HUES64 (cell line): ENCODE data around the gene CDH13.

Experiments
- H3K27ac ChIP-seq: 2 replicates; pipeline ENCODE4 v1.7.0; 2013; ENCODE audit warnings: low read depth, low read length, inconsistent platforms
- H3K27me3 ChIP-seq: 2 replicates; pipeline ENCODE4 v1.6.1; 2013; ENCODE audit warnings: mild to moderate bottlenecking, low read length; ENCODE audit not compliant: insufficient read depth
- H3K36me3 ChIP-seq: 2 replicates; pipeline ENCODE4 v1.6.1; 2013; ENCODE audit warnings: mild to moderate bottlenecking, low read length; ENCODE audit not compliant: insufficient read depth
- H3K4me1 ChIP-seq: 2 replicates; pipeline ENCODE4 v1.6.1; 2013; ENCODE audit warnings: mild to moderate bottlenecking, low read length, moderate library complexity; ENCODE audit not compliant: insufficient read depth
- H3K4me3 ChIP-seq: 2 replicates; pipeline ENCODE4 v1.5.1; 2013; ENCODE audit warnings: mild to moderate bottlenecking, low read length, moderate library complexity
- H3K9ac ChIP-seq: 2 replicates; pipeline ENCODE4 v1.6.1; 2013; ENCODE audit warnings: mild to moderate bottlenecking, low read depth, low read length
- H3K9me3 ChIP-seq: 2 replicates; pipeline ENCODE4 v1.6.1; 2013; ENCODE audit warnings: low read depth, low read length; ENCODE audit not compliant: insufficient read depth
- WGBS: fragments of 150-250, 120-280 bp; methylation state at CpG from one replicate; pipeline ENCODE4 v1.1.7; 2013; ENCODE audit warnings: missing lambda C conversion rate; 5-methylcytosine and 5-hydroxymethylcytosine counted together

CDH13 gene

DNA sequence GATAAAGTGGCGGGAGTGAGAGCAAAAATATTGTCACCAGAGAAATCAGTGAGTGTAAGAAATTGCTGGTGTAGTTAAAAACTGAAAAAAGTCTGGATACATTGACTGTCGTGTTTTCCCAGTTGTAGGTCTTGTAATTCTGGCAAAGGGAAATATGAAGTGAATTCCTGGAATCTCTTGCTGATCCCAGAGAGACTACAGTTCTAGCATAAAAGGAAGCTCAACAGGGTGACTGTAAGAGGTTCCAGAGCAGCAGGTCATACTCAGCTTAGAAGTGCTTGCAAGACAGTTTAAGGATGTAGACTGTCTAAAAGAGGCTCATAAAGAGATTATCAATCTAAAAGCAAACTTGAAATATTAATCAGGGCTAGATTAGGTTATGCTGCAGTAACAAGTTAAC, 890.2 kb downstream of the CDH13 start:
- Histone ChIP-seq H3K36me3 (no peaks in the 10 kb centered on the region), H3K27ac (no peak overlapping the region), H3K4me1 (no peaks in the 10 kb centered on the region), H3K4me3 (no peak overlapping the region), H3K9me3 (peaks cover 11% of the 10 kb centered on the region), H3K27me3 (no peaks in the 10 kb centered on the region), H3K9ac (no peak overlapping the region)
- 93% methylated on average over 2 of the region's 2 CpGs for WGBS

DNA sequence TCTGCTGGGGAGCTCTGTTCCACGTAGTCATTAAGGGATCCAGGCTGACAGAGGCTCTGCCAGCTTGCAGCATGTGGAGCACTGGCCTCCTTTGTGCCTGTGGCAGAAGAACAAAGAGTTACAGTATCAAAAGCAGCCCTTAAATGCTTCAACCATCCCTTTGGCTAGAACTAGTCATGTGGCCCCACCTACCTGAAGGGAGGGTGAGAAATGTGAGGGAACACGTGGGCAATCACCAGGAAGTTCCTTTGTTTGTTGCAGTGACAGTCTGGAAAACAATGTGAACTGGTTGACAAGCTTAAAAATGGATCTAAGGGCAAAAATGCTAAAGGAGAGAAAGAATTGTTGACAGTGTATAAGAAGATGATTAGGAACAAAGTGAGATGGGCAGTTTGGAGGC, 890.6 kb downstream of the CDH13 start:
- Histone ChIP-seq H3K27ac (no peak overlapping the region), H3K27me3 (no peaks in the 10 kb centered on the region), H3K4me3 (no peak overlapping the region), H3K4me1 (no peaks in the 10 kb centered on the region), H3K9ac (no peak overlapping the region), H3K9me3 (peaks cover 11% of the 10 kb centered on the region), H3K36me3 (no peaks in the 10 kb centered on the region)
- 58% methylated on average over 2 of the region's 2 CpGs for WGBS

DNA sequence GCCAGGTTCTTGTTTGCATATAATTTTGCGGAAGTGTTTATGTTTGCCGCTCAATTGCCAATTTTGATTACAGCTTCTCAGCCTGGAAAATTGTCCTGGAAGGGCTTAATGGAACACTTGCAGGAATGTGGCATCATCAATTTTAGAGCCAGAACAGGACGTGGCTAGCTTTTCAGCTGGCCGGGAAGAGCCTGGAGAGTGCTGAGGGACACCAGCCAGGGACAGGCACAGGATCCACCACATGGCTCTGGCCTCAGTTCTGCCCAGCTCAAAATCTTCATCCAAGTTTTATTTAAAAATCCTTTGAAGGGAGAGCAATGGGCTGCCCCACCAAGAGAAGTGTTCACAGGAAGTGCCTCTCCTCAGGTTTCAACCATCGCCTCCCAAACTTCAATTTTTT, 893.8 kb downstream of the CDH13 start:
- H3K9ac ChIP-seq, result no peak overlapping the region
- no peaks in the 10 kb centered on the region for H3K4me1 ChIP-seq

DNA sequence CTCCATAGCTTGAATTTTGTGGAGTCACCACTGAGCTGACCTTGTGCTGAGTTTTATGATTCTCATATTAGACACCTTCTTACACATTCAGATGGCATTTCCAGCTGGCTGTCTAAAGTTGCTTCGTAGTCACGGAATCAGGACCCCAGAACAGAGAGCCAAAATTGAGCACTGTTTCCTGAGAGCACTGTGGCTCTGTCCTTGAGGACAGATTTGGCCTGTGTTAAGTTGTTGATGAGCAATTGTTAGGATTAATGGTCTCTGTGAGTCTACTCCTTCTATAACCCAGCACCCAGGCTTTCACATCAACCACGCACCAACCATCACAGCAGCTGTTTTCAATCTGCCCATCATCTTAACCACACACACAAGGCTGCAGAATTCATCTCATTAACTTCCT, 903.5 kb downstream of the CDH13 start:
- no peak overlapping the region for H3K27ac ChIP-seq
- H3K36me3 ChIP-seq, result no peaks in the 10 kb centered on the region
- no peak overlapping the region for H3K4me3 ChIP-seq
- H3K9me3 ChIP-seq, result no peaks in the 10 kb centered on the region
- no peaks in the 10 kb centered on the region for H3K27me3 ChIP-seq
- no peaks in the 10 kb centered on the region for H3K4me1 ChIP-seq
- 94% methylated on average over 3 of the region's 3 CpGs for WGBS
- no peak overlapping the region for H3K9ac ChIP-seq

More for the DNA sequence above, 893.8 kb downstream of the CDH13 start:
- H3K27ac ChIP-seq, result no peak overlapping the region
- no peaks in the 10 kb centered on the region for H3K36me3 ChIP-seq
- peaks cover 11% of the 10 kb centered on the region for H3K9me3 ChIP-seq
- H3K27me3 ChIP-seq, result no peaks in the 10 kb centered on the region
- 95% methylated on average over 5 of the region's 5 CpGs for WGBS
- H3K4me3 ChIP-seq, result no peak overlapping the region

DNA sequence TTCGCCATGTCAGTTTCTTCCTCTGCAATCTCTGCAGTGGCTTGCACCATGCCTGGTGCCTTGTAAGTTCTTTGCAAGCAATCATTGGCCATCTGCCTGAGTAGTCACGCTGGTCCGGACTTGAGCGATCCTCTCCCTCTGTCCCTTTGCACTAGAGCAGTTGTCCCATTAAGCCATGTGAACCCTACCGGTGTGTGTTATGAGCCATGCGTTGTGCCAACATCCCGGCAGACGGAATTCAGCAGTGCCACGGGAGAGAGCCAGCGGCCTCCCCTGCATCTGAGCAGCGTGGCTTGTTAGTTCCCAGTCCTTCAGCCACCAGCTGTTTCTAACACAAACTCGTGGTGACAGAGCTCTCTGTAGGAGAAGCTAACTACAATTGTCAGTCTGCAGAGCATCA, 905.9 kb downstream of the CDH13 start:
- H3K4me3 ChIP-seq, result no peak overlapping the region
- no peak overlapping the region for H3K27ac ChIP-seq
- no peaks in the 10 kb centered on the region for H3K27me3 ChIP-seq
- no peaks in the 10 kb centered on the region for H3K9me3 ChIP-seq
- no peaks in the 10 kb centered on the region for H3K36me3 ChIP-seq
- H3K4me1 ChIP-seq, result no peaks in the 10 kb centered on the region
- no peak overlapping the region for H3K9ac ChIP-seq
- WGBS, result 92% methylated on average over 12 of the region's 12 CpGs

DNA sequence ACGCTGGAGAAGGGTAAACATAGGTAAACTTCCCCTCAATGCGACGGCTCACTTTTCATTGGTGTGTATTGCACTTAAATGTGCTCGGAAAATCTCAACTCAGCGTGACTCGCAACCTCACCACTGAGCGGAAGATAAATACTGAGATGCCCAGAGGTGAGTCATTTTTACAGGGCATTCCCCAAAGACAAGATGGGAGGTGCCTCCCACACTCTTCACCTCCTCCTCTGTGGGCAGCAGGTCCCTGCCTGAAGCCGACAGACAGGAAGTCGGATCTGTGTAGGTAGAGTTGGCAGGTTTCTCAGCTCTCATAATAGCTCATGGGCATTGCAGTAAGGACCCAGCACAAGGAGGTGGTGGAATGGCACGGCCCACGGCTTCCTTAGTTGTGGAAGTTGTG, 906.4 kb downstream of the CDH13 start:
- Histone ChIP-seq H3K36me3 (no peaks in the 10 kb centered on the region), H3K27ac (no peak overlapping the region), H3K4me3 (no peak overlapping the region), H3K9ac (no peak overlapping the region), H3K9me3 (no peaks in the 10 kb centered on the region), H3K4me1 (no peaks in the 10 kb centered on the region), H3K27me3 (no peaks in the 10 kb centered on the region)
- WGBS, result 89% methylated on average over 11 of the region's 11 CpGs

DNA sequence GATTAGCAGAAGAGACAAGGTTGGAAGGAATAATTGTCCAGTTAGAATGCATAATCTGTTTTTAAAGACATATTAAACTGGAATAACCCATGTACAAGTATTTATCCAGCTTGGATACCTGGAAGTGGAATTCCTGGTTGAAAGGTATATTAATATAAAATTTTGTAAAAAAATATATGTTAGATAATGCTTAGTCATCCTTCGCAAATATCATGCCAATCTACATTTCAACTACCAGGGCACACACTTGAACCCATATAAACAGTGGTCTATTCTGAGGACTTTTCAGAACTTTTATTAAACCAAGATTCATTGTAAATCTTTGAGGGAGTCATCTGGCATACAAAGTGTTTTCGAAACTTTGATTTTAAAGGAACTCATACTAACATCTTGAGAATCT, 911.9 kb downstream of the CDH13 start:
- Histone ChIP-seq H3K27ac (no peak overlapping the region), H3K4me1 (no peaks in the 10 kb centered on the region), H3K9me3 (no peaks in the 10 kb centered on the region), H3K4me3 (no peak overlapping the region), H3K36me3 (no peaks in the 10 kb centered on the region), H3K27me3 (no peaks in the 10 kb centered on the region), H3K9ac (no peak overlapping the region)
- 100% methylated on average over 1 of the region's 2 CpGs for WGBS

DNA sequence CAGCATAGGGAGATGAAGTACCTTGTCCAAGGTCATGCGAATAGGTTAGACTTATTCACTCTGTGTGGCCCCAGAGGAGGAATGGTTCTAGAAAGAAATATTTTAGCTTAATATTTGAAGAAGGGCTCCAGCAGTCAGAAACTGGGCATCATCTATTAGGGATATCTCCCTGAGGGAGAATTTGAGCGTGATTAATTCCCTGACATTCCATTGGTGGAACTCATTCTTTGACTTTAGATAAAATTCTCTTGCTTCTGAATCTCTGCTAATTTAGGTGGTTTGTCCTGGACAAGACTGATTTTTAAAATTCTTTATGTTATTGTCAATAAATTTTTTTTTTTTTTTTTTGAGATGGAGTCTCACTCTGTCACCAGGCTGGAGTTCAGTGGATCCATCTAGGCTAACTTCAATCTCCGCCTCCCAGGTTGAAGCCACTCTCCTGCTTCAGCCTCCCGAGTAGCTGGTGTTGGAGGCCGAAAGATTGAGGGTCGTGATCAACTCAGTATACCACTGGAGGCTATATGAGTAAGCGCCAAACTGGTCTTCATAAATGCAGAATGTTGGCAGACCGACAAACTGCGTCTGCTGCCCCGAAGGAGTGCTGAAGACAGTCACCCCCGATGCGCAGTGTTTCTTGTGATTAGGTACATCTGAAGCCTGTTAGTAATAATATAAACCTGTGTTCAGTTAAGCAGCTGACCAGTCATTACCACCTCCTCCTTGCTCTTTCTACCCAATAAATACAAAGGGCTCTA, 913.1 kb downstream of the CDH13 start:
- Histone ChIP-seq H3K27me3 (no peaks in the 10 kb centered on the region), H3K9me3 (no peaks in the 10 kb centered on the region), H3K9ac (no peak overlapping the region), H3K4me3 (no peak overlapping the region), H3K27ac (no peak overlapping the region), H3K4me1 (no peaks in the 10 kb centered on the region), H3K36me3 (no peaks in the 10 kb centered on the region)
- WGBS, result 87% methylated on average over 12 of the region's 12 CpGs

DNA sequence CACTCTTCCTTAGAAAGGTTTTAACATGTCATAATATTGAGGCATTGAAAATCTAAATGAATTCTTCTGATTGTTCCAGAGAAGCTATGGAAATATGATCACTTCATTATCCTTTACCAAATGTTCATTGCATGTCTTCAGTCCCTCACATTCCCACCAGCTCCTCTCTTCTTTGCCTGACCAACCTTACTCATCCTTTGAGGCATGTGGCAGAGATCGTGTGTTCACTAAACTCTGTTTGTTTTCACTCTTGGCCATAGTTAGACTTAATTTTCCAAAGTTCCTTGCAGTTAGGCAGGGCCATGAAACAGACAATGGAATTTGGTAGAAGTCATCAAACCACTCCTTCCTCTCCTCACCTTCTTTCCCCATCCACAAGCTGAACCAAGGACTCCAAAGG, 914.5 kb downstream of the CDH13 start:
- WGBS, result 93% methylated on average over 1 of the region's 1 CpG
- Histone ChIP-seq H3K4me1 (no peaks in the 10 kb centered on the region), H3K27ac (no peak overlapping the region), H3K4me3 (no peak overlapping the region), H3K27me3 (no peaks in the 10 kb centered on the region), H3K9ac (no peak overlapping the region), H3K9me3 (no peaks in the 10 kb centered on the region), H3K36me3 (no peaks in the 10 kb centered on the region)

DNA sequence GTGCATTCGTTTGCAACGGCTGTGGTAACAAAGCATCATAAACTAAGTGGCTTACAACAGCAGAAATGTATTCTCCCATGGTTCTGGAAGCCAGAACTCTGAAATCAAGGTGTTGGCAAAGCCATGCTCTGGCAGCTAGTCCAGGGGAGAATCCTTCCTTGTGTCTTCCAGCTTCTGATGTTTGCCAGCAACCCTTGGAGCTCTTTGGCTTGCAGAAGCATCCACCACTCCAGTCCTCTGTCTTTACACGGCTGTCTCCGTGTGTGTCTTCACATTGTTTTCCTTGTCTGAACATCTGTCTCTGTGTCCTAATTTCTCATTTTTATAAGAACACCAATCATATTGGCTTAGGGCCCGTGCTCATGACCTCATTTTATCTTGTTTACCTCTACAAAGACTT, 915.7 kb downstream of the CDH13 start:
- Histone ChIP-seq H3K36me3 (no peaks in the 10 kb centered on the region), H3K27ac (no peak overlapping the region), H3K9ac (no peak overlapping the region), H3K27me3 (no peaks in the 10 kb centered on the region), H3K4me1 (no peaks in the 10 kb centered on the region), H3K9me3 (no peaks in the 10 kb centered on the region), H3K4me3 (no peak overlapping the region)
- 93% methylated on average over 5 of the region's 5 CpGs for WGBS

DNA sequence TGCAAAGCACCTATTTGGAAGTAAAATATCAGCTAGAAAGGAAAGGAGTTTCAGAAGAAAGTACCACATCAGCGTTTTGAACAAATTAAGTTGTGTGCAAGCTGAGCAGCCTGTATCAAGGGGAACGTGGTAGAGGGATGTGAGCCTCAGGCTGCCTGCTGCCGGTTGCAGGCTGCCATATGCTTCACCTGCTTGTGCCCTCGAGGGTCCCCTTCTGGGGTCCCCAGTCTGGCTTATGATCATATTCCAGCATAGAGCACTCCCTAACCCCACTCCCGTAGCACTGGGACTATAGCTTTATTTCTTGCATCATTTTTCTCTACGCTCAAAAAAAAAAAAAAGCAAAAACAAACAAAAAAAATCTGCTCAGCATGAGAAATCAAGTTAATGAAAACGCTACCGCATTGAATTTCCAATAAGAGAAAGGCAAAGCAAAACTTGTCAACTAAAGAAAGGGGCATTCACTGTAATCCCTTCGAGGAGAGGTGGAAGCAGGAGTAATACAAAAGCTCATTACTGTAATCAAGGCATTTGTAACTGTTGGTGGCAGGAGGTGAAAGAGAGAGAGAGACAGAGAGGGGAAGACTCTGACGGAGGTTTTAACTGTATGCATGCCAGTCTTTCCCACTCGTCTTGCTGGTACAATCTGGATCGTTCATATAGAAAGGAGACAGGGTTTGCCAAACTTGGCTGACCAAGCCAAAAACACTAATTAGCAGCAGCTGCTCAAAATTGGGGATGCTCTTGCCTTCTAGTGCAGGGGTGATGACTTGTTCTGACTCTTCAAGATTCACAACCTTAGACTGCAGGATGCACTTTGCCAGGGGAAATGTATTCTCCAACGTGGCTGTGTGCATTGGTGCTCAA, 922.8 kb downstream of the CDH13 start:
- Histone ChIP-seq H3K4me3 (no peak overlapping the region), H3K36me3 (no peaks in the 10 kb centered on the region), H3K4me1 (peaks cover 3% of the 10 kb centered on the region; the same call in 1 of the 2 replicates), H3K27me3 (no peaks in the 10 kb centered on the region), H3K27ac (no peak overlapping the region), H3K9ac (no peak overlapping the region), H3K9me3 (no peaks in the 10 kb centered on the region)
- WGBS, result 85% methylated on average over 13 of the region's 13 CpGs
